Measurements from ENCODE around the gene PLK1. TPM values are rescaled to one million over a fixed set of nuclear protein-coding genes. Genes with fewer than 3 reads are reported as not detected.

PLK1 gene
- total and polyA plus RNA-seq, 8 donors: 0.58 to 35.9 (median 6.6) TPM

GRCh38 chr16:23695756-23696155, 17.1 kb downstream of the PLK1 start:
- H3K27ac ChIP-seq: no peak overlapping the region
- 75 to 89% (median 88%) methylated on average over 5 to 11 of the region's 11 CpGs for WGBS, 5 donors
- H3K4me1 ChIP-seq: peaks cover 0 to 14% (median 5%) of the 10 kb centered on the region in 4 donors
- no peaks in the 10 kb centered on the region for H3K9me3 ChIP-seq
- intact Hi-C loops (cut with DNase I; ENCODE audit: low total_unique reads): no loop called here
- TF ChIP-seq POLR2AphosphoS5 (IDR thresholded peaks at IDR 0.05) (no peak), EP300 (IDR thresholded peaks at IDR 0.05) (no peak), POLR2A (IDR thresholded peaks at IDR 0.05) (no peak), CTCF (IDR thresholded peaks at IDR 0.05) (no peak)
- peaks cover 0 to 14% (median 0%) of the 10 kb centered on the region in 3 donors for H3K27me3 ChIP-seq
- H3K36me3 ChIP-seq: peaks cover 13 to 41% (median 28%) of the 10 kb centered on the region in 4 donors
- no peak for DNase-seq
- H3K4me3 ChIP-seq: no peak overlapping the region

- H3K4me3 ChIP-seq: no peak overlapping the region
- intact Hi-C loops (cut with DNase I; ENCODE audit: low total_unique reads): no loop called here
- 18 to 72% (median 41%) methylated on average over 4 of the region's 4 CpGs for WGBS, 5 donors
- peak; percentile 82 to 91 for DNase-seq
- peaks cover 0 to 14% (median 5%) of the 10 kb centered on the region in 4 donors for H3K4me1 ChIP-seq
- TF ChIP-seq EP300 (IDR thresholded peaks at IDR 0.05): no peak
- TF ChIP-seq POLR2A (IDR thresholded peaks at IDR 0.05): no peak
- TF ChIP-seq CTCF (IDR thresholded peaks at IDR 0.05): no peak
- peak in 2 of 3 donors; percentile 79 to 84 for TF ChIP-seq POLR2AphosphoS5 (IDR thresholded peaks at IDR 0.05)
- peaks cover 0 to 42% (median 15%) of the 10 kb centered on the region in 4 donors for H3K36me3 ChIP-seq
- H3K9me3 ChIP-seq: peaks cover 0 to 6% (median 0%) of the 10 kb centered on the region in 4 donors
- H3K27ac ChIP-seq: peak overlapping the region; percentile 64 to 86 (median 80)
- peaks cover 0 to 14% (median 0%) of the 10 kb centered on the region in 3 donors for H3K27me3 ChIP-seq
Measured at GRCh38 chr16:23699100-23699499, 20.4 kb downstream of the PLK1 start.

DNA sequence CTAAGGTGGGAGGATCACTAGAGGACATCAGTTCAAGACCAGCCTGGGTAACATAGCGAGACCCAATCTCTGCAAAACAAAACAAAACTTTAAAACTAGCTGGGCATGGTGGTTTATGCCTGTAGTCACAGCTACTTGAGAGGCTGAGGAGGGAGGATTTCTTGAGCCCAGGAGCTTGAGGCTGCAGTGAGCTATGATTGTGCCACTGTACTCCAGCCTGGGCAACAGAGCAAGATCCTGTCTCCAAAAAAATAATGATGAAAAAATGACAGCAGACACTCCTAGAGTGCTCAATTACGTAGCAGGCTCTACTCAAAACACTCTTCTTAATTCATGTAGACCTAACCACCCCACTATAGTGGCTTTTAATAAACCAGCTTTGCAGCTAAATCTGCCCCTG, 21.4 kb downstream of the PLK1 start:
- H3K36me3 ChIP-seq: peaks cover 0 to 44% (median 15%) of the 10 kb centered on the region in 4 donors
- no peak overlapping the region for H3K4me3 ChIP-seq
- peaks cover 0 to 10% (median 1%) of the 10 kb centered on the region in 4 donors for H3K4me1 ChIP-seq
- no peak for DNase-seq
- TF ChIP-seq POLR2A (IDR thresholded peaks at IDR 0.05): no peak
- no peak for TF ChIP-seq CTCF (IDR thresholded peaks at IDR 0.05)
- TF ChIP-seq EP300 (IDR thresholded peaks at IDR 0.05): no peak
- TF ChIP-seq POLR2AphosphoS5 (IDR thresholded peaks at IDR 0.05): no peak
- 75 to 92% (median 87%) methylated on average over 2 of the region's 2 CpGs for WGBS, 5 donors
- intact Hi-C loops (cut with DNase I; ENCODE audit: low total_unique reads): no loop called here
- H3K27ac ChIP-seq: peak overlapping the region; percentile 33 to 86 (median 69)
- H3K27me3 ChIP-seq: peaks cover 0 to 14% (median 0%) of the 10 kb centered on the region in 3 donors
- H3K9me3 ChIP-seq: peaks cover 0 to 6% (median 0%) of the 10 kb centered on the region in 4 donors

DNA sequence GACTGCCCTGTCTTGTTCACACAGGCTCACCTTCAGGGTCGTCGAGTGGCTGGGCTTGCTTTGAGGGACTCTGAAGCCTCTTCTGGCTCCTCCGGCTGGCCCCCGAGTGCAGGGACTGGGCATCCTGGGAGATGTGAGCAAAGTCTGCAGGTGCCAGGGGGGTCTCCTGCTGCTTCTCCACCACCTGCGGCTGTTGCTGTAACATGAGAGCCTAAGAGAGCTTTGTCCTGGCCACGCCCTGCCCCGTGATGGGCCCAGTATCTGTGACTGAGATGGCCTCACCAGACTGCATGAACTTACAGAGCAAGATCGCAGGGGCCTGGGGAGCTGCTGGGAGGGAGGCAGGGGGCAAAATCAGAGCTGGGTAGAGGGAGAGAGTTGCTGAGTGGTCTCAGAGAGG, 21.8 kb downstream of the PLK1 start:
- intact Hi-C loops (cut with DNase I; ENCODE audit: low total_unique reads): no loop called here
- DNase-seq: peak in 1 of 2 donors; percentile 37
- 25 to 49% (median 45%) methylated on average over 6 to 8 of the region's 8 CpGs for WGBS, 5 donors
- Histone ChIP-seq H3K27ac (peak overlapping the region in 4 of 5 donors; percentile 48 to 86 (median 74)), H3K36me3 (peaks cover 0 to 47% (median 17%) of the 10 kb centered on the region in 4 donors), H3K9me3 (peaks cover 0 to 6% (median 0%) of the 10 kb centered on the region in 4 donors), H3K27me3 (peaks cover 0 to 14% (median 0%) of the 10 kb centered on the region in 3 donors), H3K4me3 (no peak overlapping the region), H3K4me1 (peaks cover 0 to 7% (median 0%) of the 10 kb centered on the region in 4 donors)
- TF ChIP-seq POLR2A (IDR thresholded peaks at IDR 0.05): no peak
- no peak for TF ChIP-seq POLR2AphosphoS5 (IDR thresholded peaks at IDR 0.05)
- no peak for TF ChIP-seq EP300 (IDR thresholded peaks at IDR 0.05)
- TF ChIP-seq CTCF (IDR thresholded peaks at IDR 0.05): no peak
